Smooth muscle cell (in vitro differentiated cells): ENCODE results near the gene SLC8B1. TPM values are rescaled to one million over a fixed set of nuclear protein-coding genes. Genes with fewer than 3 reads are reported as not detected.

Experiments
- DNase-seq: peaks from one replicate; lab custom pipeline; 2025; ENCODE audit not compliant: unreplicated experiment; lab: John Stamatoyannopoulos, UW
- H2AFZ ChIP-seq: fragments of 200-600 bp; sonication (generic); 2 replicates; pipeline ENCODE4 v1.6.0; 2016; ENCODE audit warnings: antibody characterized with exemption, low read depth, mild to moderate bottlenecking
- H3F3A ChIP-seq: fragments of 200-600 bp; sonication (generic); 2 replicates; pipeline ENCODE4 v1.6.0; 2017; ENCODE audit warnings: antibody characterized with exemption, low read depth
- H3K27ac ChIP-seq: fragments of 200-600 bp; sonication (generic); 2 replicates; pipeline ENCODE4 v1.5.1; 2016; ENCODE audit warnings: low read depth, mild to moderate bottlenecking
- H3K27me3 ChIP-seq: fragments of 200-600 bp; sonication (generic); 2 replicates; pipeline ENCODE4 v1.6.1; 2016; ENCODE audit warnings: low read depth, mild to moderate bottlenecking
- H3K36me3 ChIP-seq: fragments of 200-600 bp; sonication (generic); 2 replicates; pipeline ENCODE4 v1.5.1; 2016; ENCODE audit warnings: low read depth
- H3K4me1 ChIP-seq: fragments of 200-600 bp; sonication (generic); 2 replicates; pipeline ENCODE4 v1.5.1; 2016; ENCODE audit warnings: low read depth
- H3K4me2 ChIP-seq: fragments of 200-600 bp; sonication (generic); 2 replicates; pipeline ENCODE4 v1.6.0; 2016; ENCODE audit warnings: mild to moderate bottlenecking
- H3K4me3 ChIP-seq: fragments of 200-600 bp; sonication (generic); 2 replicates; pipeline ENCODE4 v1.5.1; 2016; ENCODE audit warnings: mild to moderate bottlenecking
- H3K79me2 ChIP-seq: fragments of 200-600 bp; sonication (generic); 2 replicates; pipeline ENCODE4 v1.6.0; 2016; ENCODE audit warnings: low read depth, mild to moderate bottlenecking
- H3K9ac ChIP-seq: fragments of 200-600 bp; sonication (generic); 2 replicates; pipeline ENCODE4 v1.6.0; 2016; ENCODE audit warnings: low read depth
- H3K9me3 ChIP-seq: fragments of 200-600 bp; sonication (generic); replicated peaks from 2 replicates; pipeline ENCODE4 v1.5.1; 2016; ENCODE audit warnings: low read depth
- H4K20me1 ChIP-seq: fragments of 200-600 bp; sonication (generic); 2 replicates; pipeline ENCODE4 v1.6.0; 2016; ENCODE audit warnings: low read depth
- CTCF ChIP-seq: fragments of 200-600 bp; sonication (generic); IDR thresholded peaks from 2 replicates; pipeline ENCODE4 v1.5.1; 2017; ENCODE audit warnings: borderline replicate concordance, mild to moderate bottlenecking, antibody characterized with exemption; ENCODE audit not compliant: insufficient read depth, poor library complexity, severe bottlenecking
- WGBS: methylation state at CpG from one replicate; pipeline ENCODE4 v1.1.7; 2016; ENCODE audit warnings: low lambda C conversion rate; 5-methylcytosine and 5-hydroxymethylcytosine counted together
- polyA plus RNA-seq: library from polyadenylated mRNA; unstranded; fragments of >200 nt; fragmentation: Nextera tagmentation; extraction: Ambion mirVana; gene quantifications from 2 replicates; pipeline ENCODE4 v1.2.1, GENCODE V29; 2016
- total RNA-seq: library from RNA; depleted of rRNA; stranded (reverse); fragments of >200 nt; gene quantifications from 2 replicates; pipeline ENCODE4 v1.2.3, GENCODE V29; 2014

Gene SLC8B1
- total and polyA plus RNA-seq, 2 experiments from 2014 or later: 11.8 to 14.3 TPM

DNA sequence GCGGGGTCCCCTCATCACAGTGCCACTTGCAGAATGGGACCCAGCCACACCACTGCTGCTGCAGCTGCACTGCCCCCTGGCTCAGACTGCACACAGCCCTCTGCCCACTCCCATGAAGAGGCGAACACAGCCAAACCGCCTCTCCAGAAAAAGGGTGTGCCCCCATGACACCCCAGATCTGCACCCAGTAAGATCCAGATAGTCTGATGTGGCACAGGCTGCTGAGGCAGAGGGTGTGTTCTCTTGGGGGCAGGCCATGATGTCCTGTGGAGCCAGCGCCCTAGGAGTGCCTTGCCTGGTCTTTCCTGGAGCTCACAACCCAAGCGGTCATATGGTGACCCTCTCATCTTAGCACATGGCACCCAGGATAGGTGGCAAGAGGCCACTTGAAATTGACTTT lies 44.4 kb downstream of the SLC8B1 start:
- no peak for DNase-seq
- no peaks in the 10 kb centered on the region for H3F3A ChIP-seq
- no peak for TF ChIP-seq CTCF
- 95% methylated on average over 5 of the region's 5 CpGs for WGBS
- no peaks in the 10 kb centered on the region for H3K36me3 ChIP-seq
- H3K4me3 ChIP-seq: no peak overlapping the region
- H3K27me3 ChIP-seq: no peaks in the 10 kb centered on the region
- H3K79me2 ChIP-seq: no peaks in the 10 kb centered on the region
- no peaks in the 10 kb centered on the region for H3K4me1 ChIP-seq
- no peak overlapping the region for H3K27ac ChIP-seq
- no peaks in the 10 kb centered on the region for H3K9me3 ChIP-seq
- no peak overlapping the region for H3K9ac ChIP-seq
- H4K20me1 ChIP-seq: no peaks in the 10 kb centered on the region
- no peak overlapping the region for H3K4me2 ChIP-seq
- H2AFZ ChIP-seq: no peak overlapping the region

GRCh38 chr12:113289361-113289760 lies 45.5 kb downstream of the SLC8B1 start:
- H3K36me3 ChIP-seq: no peaks in the 10 kb centered on the region
- no peak for DNase-seq
- no peak overlapping the region for H3K4me2 ChIP-seq
- no peaks in the 10 kb centered on the region for H3K79me2 ChIP-seq
- H4K20me1 ChIP-seq: no peaks in the 10 kb centered on the region
- H3K27ac ChIP-seq: no peak overlapping the region
- no peak overlapping the region for H3K9ac ChIP-seq
- no peaks in the 10 kb centered on the region for H3K27me3 ChIP-seq
- H3F3A ChIP-seq: no peaks in the 10 kb centered on the region
- no peak for TF ChIP-seq CTCF
- no peak overlapping the region for H2AFZ ChIP-seq
- H3K4me3 ChIP-seq: no peak overlapping the region
- no peaks in the 10 kb centered on the region for H3K9me3 ChIP-seq
- no peaks in the 10 kb centered on the region for H3K4me1 ChIP-seq
- WGBS: 52% methylated on average over 2 of the region's 2 CpGs

GRCh38 chr12:113287899-113288282 lies 47.0 kb downstream of the SLC8B1 start:
- no peak for DNase-seq
- Histone ChIP-seq H3K4me1 (no peaks in the 10 kb centered on the region), H3K27ac (no peak overlapping the region), H3K79me2 (no peaks in the 10 kb centered on the region), H4K20me1 (no peaks in the 10 kb centered on the region), H3K9ac (no peak overlapping the region), H3F3A (no peaks in the 10 kb centered on the region), H3K27me3 (no peaks in the 10 kb centered on the region), H3K36me3 (no peaks in the 10 kb centered on the region), H2AFZ (no peak overlapping the region), H3K4me2 (no peak overlapping the region), H3K9me3 (no peaks in the 10 kb centered on the region), H3K4me3 (no peak overlapping the region)
- WGBS: 97% methylated on average over 17 of the region's 19 CpGs
- no peak for TF ChIP-seq CTCF

- Histone ChIP-seq H3K4me2 (no peak overlapping the region), H3K79me2 (no peaks in the 10 kb centered on the region), H3K27ac (no peak overlapping the region), H2AFZ (no peak overlapping the region), H3K9ac (no peak overlapping the region), H3K9me3 (no peaks in the 10 kb centered on the region), H3K4me3 (no peak overlapping the region), H3K4me1 (no peaks in the 10 kb centered on the region), H3F3A (no peaks in the 10 kb centered on the region), H3K36me3 (no peaks in the 10 kb centered on the region), H3K27me3 (no peaks in the 10 kb centered on the region), H4K20me1 (no peaks in the 10 kb centered on the region)
- TF ChIP-seq CTCF: no peak
- WGBS: 99% methylated on average over 18 of the region's 21 CpGs
- DNase-seq: no peak
Observed at GRCh38 chr12:113287146-113287898, 47.6 kb downstream of the SLC8B1 start.
